Erythroblast (primary cell): Measurements from ENCODE around the gene CUEDC2.

Experiments
- GATA1 ChIP-seq: IDR thresholded peaks from 2 replicates; pipeline ENCODE4 v1.6.1; 2011; ENCODE audit warnings: low read depth, mild to moderate bottlenecking, control low read depth, low read length, moderate library complexity
- POLR2A ChIP-seq: IDR thresholded peaks from 2 replicates; pipeline ENCODE4 v1.6.1; 2011; ENCODE audit warnings: mild to moderate bottlenecking, low read length

DNA sequence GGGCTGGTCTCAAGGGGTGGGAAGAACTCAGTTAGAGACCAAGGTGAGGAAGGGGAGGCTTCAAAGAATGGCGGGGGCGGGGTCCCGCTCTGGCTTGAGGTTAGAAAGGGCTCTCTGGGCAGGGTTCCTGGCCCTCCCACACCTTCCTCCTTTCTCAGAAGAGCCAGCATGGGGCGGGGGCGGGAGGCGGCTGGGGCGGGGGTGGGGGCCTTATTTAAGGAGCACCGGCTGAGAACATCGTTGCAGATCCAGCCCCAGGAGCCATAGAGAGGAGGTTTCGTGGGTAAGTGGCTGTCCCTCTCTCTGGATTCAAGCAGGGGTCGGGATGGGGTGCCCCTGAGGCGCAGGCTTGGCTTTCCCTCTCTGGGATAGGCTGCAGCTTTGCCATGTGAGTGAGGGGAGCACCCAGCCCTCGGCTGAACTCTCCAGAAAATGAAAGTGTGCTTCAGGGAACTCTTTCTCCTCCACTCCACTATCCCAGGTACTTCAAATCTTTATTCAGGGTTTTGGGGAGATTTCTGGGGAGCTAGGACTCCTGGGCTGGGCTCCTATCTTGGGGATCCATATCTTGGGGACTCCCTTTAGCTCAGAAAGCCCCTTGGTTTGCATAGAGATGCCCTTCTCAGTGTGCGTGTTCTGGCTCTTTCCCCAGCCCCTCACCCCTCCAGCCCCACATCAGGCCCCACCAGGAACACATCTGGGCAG, 3.3 kb upstream of the CUEDC2 start:
- TF ChIP-seq POLR2A (peak; percentile 42), GATA1 (no peak)
